HepG2 (cell line): ENCODE results near the gene UBFD1. TPM values are rescaled to one million over a fixed set of nuclear protein-coding genes. Genes with fewer than 3 reads are reported as not detected.

Experiments
- FOXP1 ChIP-seq, 2 experiments: fragments of 450-650 bp in 1 of 2; IDR thresholded peaks; 2 replicates each; pipeline ENCODE4 v1.6.1; 2017 to 2018; ENCODE audit warnings: antibody characterized with exemption in 1 of 2
- RXRB ChIP-seq: IDR thresholded peaks from 2 replicates; pipeline ENCODE4 v1.6.1; 2016; ENCODE audit warnings: borderline replicate concordance, missing genetic modification reagents, missing compliant biosample characterization
- SRY ChIP-seq: sonication (generic); formaldehyde crosslinking; IDR thresholded peaks from 2 replicates; pipeline ENCODE4 v1.8.0; 2022; ENCODE audit warnings: mild to moderate bottlenecking, missing genetic modification reagents
- polyA plus RNA-seq, 8 experiments: library from polyadenylated mRNA; depleted of rRNA in 3 of 8; stranded (reverse) in 7 of 8; unstranded in 1 of 8; fragments of >200 nt; fragmentation: Illumina TruSeq in 4 of 8; extraction: Trizol in 4 of 8; gene quantifications; 2 replicates each; pipeline versions ENCODE4 v1.2.1 to v1.2.3, GENCODE V29; 2011 to 2016; ENCODE audit warnings: low read depth in 4 of 8, missing spikeins in 1 of 8, mixed read lengths in 1 of 8; ENCODE audit not compliant: insufficient read depth in 1 of 8
- total RNA-seq, 5 experiments: library from RNA; depleted of rRNA; stranded (reverse); fragments of >200 nt; fragmentation: Illumina TruSeq; extraction: Trizol; gene quantifications; 2 replicates each; pipeline ENCODE4 v1.2.3, GENCODE V29; 2016; ENCODE audit warnings: low read depth in 1 of 5
- TF ChIP-seq, protein P1 (sequence below): IDR thresholded peaks from 2 replicates; pipeline ENCODE4 v1.6.1; 2016; ENCODE audit warnings: low read depth, missing genetic modification reagents, missing compliant biosample characterization
- TF ChIP-seq, protein P2 (sequence below): sonication (generic); formaldehyde crosslinking; IDR thresholded peaks from 2 replicates; pipeline ENCODE4 v1.5.0; 2020; ENCODE audit warnings: mild to moderate bottlenecking, missing genetic modification reagents, borderline replicate concordance
- TF ChIP-seq, protein P3 (sequence below): sonication (generic); formaldehyde crosslinking; IDR thresholded peaks from 2 replicates; pipeline ENCODE4 v1.9.0; 2021; ENCODE audit warnings: mild to moderate bottlenecking, missing genetic modification reagents

UBFD1 gene
- total and polyA plus RNA-seq, 2 of the 13 experiments (the other 11 are each of a cell fraction or from before 2014, with no cell fraction given), result 100 to 111 TPM

DNA sequence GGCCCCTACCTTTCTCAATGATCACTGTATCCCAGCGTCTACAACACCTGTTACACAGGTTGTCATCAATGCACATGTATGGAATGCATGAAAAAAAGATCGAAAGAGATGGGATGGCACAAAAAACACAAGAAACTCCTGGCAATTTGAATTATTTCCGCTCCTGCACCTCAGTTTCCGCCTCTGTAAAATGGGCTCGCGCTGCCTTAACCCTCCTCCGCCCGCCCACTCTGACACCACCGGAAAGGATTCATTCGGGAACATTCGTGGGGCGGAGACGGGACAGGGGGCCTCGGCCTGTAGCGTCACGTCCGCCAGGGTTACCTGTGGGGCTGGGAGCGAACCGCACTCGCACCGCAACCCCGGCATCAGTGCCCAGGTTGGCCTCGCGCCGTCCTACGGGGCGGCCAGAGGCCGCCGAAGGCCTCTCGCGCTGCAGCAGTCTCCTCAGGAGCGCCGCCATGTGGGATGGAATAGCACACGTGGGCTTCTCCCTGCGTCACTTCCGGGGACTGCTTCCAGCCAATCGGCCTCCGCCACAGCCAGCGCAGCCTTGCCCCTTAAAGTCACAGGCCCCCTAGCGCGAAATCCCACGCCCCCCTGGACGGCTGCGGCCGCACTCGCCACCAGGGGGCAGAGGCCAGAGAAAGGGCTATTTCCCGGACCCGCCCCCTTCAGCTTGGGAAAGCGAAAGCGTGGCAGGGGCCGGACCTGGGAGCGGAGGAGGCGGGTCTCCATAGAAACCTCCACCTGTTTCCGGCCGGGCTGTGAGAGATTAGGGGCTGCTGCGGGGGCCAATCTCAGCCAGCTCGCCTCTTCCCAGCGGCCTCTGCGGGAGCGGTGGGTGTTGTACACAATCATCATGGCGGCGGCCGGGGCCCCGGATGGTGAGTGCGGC is at the start of gene UBFD1, which contains the start of gene EARS2 (continued):
- TF ChIP-seq, protein P1, sequence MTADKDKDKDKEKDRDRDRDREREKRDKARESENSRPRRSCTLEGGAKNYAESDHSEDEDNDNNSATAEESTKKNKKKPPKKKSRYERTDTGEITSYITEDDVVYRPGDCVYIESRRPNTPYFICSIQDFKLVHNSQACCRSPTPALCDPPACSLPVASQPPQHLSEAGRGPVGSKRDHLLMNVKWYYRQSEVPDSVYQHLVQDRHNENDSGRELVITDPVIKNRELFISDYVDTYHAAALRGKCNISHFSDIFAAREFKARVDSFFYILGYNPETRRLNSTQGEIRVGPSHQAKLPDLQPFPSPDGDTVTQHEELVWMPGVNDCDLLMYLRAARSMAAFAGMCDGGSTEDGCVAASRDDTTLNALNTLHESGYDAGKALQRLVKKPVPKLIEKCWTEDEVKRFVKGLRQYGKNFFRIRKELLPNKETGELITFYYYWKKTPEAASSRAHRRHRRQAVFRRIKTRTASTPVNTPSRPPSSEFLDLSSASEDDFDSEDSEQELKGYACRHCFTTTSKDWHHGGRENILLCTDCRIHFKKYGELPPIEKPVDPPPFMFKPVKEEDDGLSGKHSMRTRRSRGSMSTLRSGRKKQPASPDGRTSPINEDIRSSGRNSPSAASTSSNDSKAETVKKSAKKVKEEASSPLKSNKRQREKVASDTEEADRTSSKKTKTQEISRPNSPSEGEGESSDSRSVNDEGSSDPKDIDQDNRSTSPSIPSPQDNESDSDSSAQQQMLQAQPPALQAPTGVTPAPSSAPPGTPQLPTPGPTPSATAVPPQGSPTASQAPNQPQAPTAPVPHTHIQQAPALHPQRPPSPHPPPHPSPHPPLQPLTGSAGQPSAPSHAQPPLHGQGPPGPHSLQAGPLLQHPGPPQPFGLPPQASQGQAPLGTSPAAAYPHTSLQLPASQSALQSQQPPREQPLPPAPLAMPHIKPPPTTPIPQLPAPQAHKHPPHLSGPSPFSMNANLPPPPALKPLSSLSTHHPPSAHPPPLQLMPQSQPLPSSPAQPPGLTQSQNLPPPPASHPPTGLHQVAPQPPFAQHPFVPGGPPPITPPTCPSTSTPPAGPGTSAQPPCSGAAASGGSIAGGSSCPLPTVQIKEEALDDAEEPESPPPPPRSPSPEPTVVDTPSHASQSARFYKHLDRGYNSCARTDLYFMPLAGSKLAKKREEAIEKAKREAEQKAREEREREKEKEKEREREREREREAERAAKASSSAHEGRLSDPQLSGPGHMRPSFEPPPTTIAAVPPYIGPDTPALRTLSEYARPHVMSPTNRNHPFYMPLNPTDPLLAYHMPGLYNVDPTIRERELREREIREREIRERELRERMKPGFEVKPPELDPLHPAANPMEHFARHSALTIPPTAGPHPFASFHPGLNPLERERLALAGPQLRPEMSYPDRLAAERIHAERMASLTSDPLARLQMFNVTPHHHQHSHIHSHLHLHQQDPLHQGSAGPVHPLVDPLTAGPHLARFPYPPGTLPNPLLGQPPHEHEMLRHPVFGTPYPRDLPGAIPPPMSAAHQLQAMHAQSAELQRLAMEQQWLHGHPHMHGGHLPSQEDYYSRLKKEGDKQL (CRISPR knock-in tag), result no peak; the same call in 1 of the 2 replicates
- TF ChIP-seq RXRB (CRISPR knock-in tag) (peak; percentile 77; the same call in 1 of the 2 replicates), SRY (CRISPR knock-in tag) (peak; percentile 78; the same call in 1 of the 2 replicates), FOXP1 (IDR thresholded peaks at IDR 0.05) (no peak), FOXP1 (CRISPR knock-in tag; IDR thresholded peaks at IDR 0.05) (peak; percentile 43; the same call in 1 of the 2 replicates)
- TF ChIP-seq, protein P2, sequence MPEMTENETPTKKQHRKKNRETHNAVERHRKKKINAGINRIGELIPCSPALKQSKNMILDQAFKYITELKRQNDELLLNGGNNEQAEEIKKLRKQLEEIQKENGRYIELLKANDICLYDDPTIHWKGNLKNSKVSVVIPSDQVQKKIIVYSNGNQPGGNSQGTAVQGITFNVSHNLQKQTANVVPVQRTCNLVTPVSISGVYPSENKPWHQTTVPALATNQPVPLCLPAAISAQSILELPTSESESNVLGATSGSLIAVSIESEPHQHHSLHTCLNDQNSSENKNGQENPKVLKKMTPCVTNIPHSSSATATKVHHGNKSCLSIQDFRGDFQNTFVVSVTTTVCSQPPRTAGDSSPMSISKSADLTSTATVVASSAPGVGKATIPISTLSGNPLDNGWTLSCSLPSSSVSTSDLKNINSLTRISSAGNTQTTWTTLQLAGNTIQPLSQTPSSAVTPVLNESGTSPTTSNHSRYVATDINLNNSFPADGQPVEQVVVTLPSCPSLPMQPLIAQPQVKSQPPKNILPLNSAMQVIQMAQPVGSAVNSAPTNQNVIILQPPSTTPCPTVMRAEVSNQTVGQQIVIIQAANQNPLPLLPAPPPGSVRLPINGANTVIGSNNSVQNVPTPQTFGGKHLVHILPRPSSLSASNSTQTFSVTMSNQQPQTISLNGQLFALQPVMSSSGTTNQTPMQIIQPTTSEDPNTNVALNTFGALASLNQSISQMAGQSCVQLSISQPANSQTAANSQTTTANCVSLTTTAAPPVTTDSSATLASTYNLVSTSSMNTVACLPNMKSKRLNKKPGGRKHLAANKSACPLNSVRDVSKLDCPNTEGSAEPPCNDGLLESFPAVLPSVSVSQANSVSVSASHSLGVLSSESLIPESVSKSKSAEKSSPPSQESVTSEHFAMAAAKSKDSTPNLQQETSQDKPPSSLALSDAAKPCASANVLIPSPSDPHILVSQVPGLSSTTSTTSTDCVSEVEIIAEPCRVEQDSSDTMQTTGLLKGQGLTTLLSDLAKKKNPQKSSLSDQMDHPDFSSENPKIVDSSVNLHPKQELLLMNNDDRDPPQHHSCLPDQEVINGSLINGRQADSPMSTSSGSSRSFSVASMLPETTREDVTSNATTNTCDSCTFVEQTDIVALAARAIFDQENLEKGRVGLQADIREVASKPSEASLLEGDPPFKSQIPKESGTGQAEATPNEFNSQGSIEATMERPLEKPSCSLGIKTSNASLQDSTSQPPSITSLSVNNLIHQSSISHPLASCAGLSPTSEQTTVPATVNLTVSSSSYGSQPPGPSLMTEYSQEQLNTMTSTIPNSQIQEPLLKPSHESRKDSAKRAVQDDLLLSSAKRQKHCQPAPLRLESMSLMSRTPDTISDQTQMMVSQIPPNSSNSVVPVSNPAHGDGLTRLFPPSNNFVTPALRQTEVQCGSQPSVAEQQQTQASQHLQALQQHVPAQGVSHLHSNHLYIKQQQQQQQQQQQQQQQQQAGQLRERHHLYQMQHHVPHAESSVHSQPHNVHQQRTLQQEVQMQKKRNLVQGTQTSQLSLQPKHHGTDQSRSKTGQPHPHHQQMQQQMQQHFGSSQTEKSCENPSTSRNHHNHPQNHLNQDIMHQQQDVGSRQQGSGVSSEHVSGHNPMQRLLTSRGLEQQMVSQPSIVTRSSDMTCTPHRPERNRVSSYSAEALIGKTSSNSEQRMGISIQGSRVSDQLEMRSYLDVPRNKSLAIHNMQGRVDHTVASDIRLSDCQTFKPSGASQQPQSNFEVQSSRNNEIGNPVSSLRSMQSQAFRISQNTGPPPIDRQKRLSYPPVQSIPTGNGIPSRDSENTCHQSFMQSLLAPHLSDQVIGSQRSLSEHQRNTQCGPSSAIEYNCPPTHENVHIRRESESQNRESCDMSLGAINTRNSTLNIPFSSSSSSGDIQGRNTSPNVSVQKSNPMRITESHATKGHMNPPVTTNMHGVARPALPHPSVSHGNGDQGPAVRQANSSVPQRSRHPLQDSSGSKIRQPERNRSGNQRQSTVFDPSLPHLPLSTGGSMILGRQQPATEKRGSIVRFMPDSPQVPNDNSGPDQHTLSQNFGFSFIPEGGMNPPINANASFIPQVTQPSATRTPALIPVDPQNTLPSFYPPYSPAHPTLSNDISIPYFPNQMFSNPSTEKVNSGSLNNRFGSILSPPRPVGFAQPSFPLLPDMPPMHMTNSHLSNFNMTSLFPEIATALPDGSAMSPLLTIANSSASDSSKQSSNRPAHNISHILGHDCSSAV, result peak; percentile 94; the same call in 1 of the 2 replicates
- TF ChIP-seq, protein P3, sequence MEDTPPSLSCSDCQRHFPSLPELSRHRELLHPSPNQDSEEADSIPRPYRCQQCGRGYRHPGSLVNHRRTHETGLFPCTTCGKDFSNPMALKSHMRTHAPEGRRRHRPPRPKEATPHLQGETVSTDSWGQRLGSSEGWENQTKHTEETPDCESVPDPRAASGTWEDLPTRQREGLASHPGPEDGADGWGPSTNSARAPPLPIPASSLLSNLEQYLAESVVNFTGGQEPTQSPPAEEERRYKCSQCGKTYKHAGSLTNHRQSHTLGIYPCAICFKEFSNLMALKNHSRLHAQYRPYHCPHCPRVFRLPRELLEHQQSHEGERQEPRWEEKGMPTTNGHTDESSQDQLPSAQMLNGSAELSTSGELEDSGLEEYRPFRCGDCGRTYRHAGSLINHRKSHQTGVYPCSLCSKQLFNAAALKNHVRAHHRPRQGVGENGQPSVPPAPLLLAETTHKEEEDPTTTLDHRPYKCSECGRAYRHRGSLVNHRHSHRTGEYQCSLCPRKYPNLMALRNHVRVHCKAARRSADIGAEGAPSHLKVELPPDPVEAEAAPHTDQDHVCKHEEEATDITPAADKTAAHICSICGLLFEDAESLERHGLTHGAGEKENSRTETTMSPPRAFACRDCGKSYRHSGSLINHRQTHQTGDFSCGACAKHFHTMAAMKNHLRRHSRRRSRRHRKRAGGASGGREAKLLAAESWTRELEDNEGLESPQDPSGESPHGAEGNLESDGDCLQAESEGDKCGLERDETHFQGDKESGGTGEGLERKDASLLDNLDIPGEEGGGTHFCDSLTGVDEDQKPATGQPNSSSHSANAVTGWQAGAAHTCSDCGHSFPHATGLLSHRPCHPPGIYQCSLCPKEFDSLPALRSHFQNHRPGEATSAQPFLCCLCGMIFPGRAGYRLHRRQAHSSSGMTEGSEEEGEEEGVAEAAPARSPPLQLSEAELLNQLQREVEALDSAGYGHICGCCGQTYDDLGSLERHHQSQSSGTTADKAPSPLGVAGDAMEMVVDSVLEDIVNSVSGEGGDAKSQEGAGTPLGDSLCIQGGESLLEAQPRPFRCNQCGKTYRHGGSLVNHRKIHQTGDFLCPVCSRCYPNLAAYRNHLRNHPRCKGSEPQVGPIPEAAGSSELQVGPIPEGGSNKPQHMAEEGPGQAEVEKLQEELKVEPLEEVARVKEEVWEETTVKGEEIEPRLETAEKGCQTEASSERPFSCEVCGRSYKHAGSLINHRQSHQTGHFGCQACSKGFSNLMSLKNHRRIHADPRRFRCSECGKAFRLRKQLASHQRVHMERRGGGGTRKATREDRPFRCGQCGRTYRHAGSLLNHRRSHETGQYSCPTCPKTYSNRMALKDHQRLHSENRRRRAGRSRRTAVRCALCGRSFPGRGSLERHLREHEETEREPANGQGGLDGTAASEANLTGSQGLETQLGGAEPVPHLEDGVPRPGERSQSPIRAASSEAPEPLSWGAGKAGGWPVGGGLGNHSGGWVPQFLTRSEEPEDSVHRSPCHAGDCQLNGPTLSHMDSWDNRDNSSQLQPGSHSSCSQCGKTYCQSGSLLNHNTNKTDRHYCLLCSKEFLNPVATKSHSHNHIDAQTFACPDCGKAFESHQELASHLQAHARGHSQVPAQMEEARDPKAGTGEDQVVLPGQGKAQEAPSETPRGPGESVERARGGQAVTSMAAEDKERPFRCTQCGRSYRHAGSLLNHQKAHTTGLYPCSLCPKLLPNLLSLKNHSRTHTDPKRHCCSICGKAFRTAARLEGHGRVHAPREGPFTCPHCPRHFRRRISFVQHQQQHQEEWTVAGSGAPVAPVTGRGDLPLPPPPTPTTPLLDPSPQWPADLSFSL (CRISPR knock-in tag), result no peak
